Measurements from ENCODE around the gene DHRS2.

DHRS2 gene

DNA sequence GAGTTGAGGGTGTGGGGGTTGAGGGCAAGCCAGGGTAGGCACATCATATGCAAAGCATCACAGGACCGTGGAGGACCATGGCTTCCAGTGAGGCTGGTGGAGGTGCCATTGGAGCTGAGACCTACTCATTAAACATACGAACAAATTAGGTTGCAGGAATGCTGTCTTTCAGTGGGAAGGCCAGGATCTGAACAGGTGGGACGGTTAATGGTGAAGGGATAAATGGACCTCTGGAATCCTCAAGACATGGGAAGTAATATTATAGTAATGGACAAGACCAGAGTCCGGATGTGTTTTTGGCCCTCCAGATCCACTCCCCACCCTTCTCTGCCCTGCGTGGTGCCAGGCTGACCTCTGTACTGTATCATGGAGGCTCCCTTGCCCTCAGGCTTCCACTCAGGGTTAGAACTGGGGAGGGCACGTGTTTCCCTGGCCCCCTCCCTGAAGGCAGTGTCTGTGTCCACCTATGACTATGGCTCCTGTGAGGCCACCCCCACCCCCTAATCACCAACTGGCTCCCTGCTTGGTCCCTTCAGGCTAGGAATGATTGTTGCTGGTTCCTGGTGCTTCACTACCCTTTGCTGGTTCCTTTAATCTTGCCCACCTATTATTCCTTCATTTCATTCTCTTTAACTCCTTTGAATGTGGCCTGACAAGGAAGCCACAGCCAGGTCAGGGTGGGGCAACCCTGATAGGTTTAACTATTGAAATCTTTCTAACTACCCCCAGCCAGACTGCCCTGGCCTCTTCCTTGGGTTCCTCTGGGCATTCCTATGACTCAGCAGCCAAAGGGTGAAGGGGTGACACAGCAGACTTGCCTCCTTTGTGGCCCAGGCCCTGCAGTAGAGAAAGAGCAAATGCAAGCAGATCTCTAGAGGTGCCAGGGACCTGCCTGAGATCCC is 10.7 kb downstream of the DHRS2 start:
- TF ChIP-seq RARB (CRISPR knock-in tag; IDR thresholded peaks at IDR 0.05) (no peak), ESRRG (CRISPR knock-in tag; IDR thresholded peaks at IDR 0.05) (no peak), ZNF565 (CRISPR knock-in tag; conservative IDR thresholded peaks at IDR 0.05; ENCODE audit: low read depth) (no peak)
- TF ChIP-seq, protein P1, sequence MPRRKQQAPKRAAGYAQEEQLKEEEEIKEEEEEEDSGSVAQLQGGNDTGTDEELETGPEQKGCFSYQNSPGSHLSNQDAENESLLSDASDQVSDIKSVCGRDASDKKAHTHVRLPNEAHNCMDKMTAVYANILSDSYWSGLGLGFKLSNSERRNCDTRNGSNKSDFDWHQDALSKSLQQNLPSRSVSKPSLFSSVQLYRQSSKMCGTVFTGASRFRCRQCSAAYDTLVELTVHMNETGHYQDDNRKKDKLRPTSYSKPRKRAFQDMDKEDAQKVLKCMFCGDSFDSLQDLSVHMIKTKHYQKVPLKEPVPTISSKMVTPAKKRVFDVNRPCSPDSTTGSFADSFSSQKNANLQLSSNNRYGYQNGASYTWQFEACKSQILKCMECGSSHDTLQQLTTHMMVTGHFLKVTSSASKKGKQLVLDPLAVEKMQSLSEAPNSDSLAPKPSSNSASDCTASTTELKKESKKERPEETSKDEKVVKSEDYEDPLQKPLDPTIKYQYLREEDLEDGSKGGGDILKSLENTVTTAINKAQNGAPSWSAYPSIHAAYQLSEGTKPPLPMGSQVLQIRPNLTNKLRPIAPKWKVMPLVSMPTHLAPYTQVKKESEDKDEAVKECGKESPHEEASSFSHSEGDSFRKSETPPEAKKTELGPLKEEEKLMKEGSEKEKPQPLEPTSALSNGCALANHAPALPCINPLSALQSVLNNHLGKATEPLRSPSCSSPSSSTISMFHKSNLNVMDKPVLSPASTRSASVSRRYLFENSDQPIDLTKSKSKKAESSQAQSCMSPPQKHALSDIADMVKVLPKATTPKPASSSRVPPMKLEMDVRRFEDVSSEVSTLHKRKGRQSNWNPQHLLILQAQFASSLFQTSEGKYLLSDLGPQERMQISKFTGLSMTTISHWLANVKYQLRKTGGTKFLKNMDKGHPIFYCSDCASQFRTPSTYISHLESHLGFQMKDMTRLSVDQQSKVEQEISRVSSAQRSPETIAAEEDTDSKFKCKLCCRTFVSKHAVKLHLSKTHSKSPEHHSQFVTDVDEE (CRISPR knock-in tag; IDR thresholded peaks at IDR 0.05): no peak
- no peak for ATAC-seq

DNA sequence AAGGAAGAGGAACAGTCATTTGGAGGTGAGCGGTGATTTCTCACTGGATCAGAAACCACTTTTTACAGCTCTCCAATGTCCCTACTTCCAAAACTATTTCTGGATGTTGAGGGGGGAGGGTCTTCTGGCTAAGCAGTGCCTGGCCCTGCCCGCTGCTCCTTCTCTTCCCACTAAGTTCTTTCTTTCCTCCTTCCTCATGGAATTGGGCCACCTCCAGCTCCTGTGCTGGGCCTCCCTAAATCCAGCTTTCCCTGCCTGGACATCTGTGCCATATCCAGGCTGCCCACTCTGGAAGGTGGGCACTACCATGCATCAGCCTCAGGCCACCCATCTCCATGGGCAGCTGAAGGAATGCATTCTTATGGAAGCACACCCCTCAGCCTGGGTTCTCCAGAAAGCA is 11.5 kb downstream of the DHRS2 start:
- ATAC-seq: no peak
- TF ChIP-seq, protein P2, sequence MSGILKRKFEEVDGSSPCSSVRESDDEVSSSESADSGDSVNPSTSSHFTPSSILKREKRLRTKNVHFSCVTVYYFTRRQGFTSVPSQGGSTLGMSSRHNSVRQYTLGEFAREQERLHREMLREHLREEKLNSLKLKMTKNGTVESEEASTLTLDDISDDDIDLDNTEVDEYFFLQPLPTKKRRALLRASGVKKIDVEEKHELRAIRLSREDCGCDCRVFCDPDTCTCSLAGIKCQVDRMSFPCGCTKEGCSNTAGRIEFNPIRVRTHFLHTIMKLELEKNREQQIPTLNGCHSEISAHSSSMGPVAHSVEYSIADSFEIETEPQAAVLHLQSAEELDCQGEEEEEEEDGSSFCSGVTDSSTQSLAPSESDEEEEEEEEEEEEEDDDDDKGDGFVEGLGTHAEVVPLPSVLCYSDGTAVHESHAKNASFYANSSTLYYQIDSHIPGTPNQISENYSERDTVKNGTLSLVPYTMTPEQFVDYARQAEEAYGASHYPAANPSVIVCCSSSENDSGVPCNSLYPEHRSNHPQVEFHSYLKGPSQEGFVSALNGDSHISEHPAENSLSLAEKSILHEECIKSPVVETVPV (CRISPR knock-in tag; IDR thresholded peaks at IDR 0.05): no peak
- no peak for TF ChIP-seq ISL1 (CRISPR knock-in tag; IDR thresholded peaks at IDR 0.05)
- no peak for TF ChIP-seq TOX (CRISPR knock-in tag; IDR thresholded peaks at IDR 0.05; ENCODE audit: borderline replicate concordance)
- TF ChIP-seq, protein P3, sequence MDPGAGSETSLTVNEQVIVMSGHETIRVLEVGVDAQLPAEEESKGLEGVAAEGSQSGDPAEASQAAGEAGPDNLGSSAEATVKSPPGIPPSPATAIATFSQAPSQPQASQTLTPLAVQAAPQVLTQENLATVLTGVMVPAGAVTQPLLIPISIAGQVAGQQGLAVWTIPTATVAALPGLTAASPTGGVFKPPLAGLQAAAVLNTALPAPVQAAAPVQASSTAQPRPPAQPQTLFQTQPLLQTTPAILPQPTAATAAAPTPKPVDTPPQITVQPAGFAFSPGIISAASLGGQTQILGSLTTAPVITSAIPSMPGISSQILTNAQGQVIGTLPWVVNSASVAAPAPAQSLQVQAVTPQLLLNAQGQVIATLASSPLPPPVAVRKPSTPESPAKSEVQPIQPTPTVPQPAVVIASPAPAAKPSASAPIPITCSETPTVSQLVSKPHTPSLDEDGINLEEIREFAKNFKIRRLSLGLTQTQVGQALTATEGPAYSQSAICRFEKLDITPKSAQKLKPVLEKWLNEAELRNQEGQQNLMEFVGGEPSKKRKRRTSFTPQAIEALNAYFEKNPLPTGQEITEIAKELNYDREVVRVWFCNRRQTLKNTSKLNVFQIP (CRISPR knock-in tag; IDR thresholded peaks at IDR 0.05; ENCODE audit: borderline replicate concordance, low read depth): no peak
- TF ChIP-seq SNAI2 (CRISPR knock-in tag; IDR thresholded peaks at IDR 0.05): no peak
- TF ChIP-seq TCF4 (CRISPR knock-in tag; IDR thresholded peaks at IDR 0.05; ENCODE audit: borderline replicate concordance): no peak
- TF ChIP-seq ARNTL (CRISPR knock-in tag; IDR thresholded peaks at IDR 0.05; ENCODE audit: borderline replicate concordance, low read depth): no peak
- TF ChIP-seq, protein P1 (CRISPR knock-in tag; IDR thresholded peaks at IDR 0.05): no peak

DNA sequence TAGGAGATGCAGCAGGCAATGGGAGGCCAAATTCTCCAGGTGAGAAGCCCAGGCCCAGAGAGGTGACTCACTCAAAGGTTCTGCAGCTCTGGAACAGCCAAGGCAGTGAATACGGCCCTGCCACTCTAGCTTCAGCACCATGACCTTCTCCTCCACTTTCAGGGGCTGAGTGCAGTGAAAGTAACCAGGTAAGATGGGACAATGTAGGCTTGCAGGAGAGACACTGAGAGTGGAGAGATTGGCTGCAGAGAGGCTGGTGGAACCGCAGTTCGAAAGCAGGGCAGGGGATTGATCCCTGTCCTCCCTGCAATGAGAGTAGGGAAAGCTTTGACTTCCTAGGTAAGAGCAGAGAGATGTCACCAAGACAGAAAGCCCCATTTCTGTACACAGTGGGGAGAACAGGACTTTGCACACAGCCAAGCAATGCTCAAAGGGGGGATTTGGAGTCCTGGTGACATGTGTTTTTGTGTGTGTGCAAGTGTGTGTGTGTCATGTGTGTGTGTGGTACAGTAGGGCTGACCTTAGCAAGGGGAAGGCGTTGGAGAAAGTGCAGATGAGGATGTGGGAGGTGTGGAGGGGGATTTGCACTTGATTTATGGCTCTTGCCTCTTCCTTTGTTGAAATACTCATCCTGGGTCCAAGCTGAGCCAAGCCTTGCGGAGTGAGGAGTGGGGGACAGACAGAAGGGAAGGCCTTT is 12.7 kb downstream of the DHRS2 start:
- ATAC-seq: no peak
- TF ChIP-seq BACH2 (CRISPR knock-in tag; IDR thresholded peaks at IDR 0.05; ENCODE audit: borderline replicate concordance) (no peak), RARB (CRISPR knock-in tag; IDR thresholded peaks at IDR 0.05) (no peak), PPARA (CRISPR knock-in tag; IDR thresholded peaks at IDR 0.05; ENCODE audit: borderline replicate concordance) (no peak), OSR1 (CRISPR knock-in tag; IDR thresholded peaks at IDR 0.05) (no peak), ZNF8 (CRISPR knock-in tag; IDR thresholded peaks at IDR 0.05) (no peak), CSDC2 (CRISPR knock-in tag; IDR thresholded peaks at IDR 0.05) (no peak), ESRRG (CRISPR knock-in tag; IDR thresholded peaks at IDR 0.05) (no peak), GLIS3 (CRISPR knock-in tag; IDR thresholded peaks at IDR 0.05) (no peak)
- TF ChIP-seq, protein P4, sequence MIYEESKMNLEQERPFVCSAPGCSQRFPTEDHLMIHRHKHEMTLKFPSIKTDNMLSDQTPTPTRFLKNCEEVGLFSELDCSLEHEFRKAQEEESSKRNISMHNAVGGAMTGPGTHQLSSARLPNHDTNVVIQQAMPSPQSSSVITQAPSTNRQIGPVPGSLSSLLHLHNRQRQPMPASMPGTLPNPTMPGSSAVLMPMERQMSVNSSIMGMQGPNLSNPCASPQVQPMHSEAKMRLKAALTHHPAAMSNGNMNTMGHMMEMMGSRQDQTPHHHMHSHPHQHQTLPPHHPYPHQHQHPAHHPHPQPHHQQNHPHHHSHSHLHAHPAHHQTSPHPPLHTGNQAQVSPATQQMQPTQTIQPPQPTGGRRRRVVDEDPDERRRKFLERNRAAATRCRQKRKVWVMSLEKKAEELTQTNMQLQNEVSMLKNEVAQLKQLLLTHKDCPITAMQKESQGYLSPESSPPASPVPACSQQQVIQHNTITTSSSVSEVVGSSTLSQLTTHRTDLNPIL (CRISPR knock-in tag; IDR thresholded peaks at IDR 0.05; ENCODE audit: low read depth): no peak
- TF ChIP-seq, protein P3 (CRISPR knock-in tag; IDR thresholded peaks at IDR 0.05; ENCODE audit: borderline replicate concordance, low read depth): no peak
- TF ChIP-seq, protein P1 (CRISPR knock-in tag; IDR thresholded peaks at IDR 0.05): no peak
- TF ChIP-seq, protein P2 (CRISPR knock-in tag; IDR thresholded peaks at IDR 0.05): no peak

All from SK-N-SH treated with all-trans-retinoic acid at 6 μM for 48 hours (cell line).